C4-2B (cell line): ENCODE data around the gene TBCEL.

Experiments used
- ZFX ChIP-seq: fragments of 450-650 bp; IDR thresholded peaks from 2 replicates; pipeline ENCODE4 v1.6.1; 2017
- TF ChIP-seq, protein P1 (sequence below): fragments of 450-650 bp; conservative IDR thresholded peaks from 2 replicates; pipeline ENCODE4 v1.5.1; 2017; ENCODE audit warnings: mild to moderate bottlenecking

DNA sequence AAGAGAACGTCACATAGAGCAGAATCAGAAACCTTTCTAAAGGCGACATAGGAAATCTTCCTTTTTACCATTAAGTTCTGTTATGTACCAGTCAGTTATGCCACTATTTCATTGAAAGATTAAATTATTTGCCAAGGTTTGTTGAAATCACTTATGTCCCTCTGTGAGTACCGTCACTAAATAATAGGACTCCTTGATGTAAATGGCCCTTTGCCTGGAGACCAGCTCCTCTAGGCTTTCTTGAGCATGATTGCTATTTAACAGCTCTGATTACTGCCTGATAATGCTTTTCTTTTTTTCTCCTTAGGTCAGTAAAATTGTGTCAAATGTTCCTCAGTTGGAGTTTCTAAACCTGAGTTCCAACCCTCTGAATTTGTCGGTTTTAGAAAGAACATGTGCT, 29.3 kb downstream of the TBCEL start:
- TF ChIP-seq, protein P1, sequence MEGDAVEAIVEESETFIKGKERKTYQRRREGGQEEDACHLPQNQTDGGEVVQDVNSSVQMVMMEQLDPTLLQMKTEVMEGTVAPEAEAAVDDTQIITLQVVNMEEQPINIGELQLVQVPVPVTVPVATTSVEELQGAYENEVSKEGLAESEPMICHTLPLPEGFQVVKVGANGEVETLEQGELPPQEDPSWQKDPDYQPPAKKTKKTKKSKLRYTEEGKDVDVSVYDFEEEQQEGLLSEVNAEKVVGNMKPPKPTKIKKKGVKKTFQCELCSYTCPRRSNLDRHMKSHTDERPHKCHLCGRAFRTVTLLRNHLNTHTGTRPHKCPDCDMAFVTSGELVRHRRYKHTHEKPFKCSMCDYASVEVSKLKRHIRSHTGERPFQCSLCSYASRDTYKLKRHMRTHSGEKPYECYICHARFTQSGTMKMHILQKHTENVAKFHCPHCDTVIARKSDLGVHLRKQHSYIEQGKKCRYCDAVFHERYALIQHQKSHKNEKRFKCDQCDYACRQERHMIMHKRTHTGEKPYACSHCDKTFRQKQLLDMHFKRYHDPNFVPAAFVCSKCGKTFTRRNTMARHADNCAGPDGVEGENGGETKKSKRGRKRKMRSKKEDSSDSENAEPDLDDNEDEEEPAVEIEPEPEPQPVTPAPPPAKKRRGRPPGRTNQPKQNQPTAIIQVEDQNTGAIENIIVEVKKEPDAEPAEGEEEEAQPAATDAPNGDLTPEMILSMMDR = no peak
- no peak for TF ChIP-seq ZFX
